Activated naive CD8-positive, alpha-beta T cell treated with anti-CD3 and anti-CD28 coated beads, Interleukin-2, amount 10 ng/mL, durations not matched to agents 7 days and 5 days (primary cell): ENCODE measurements around the gene BFAR. TPM values are rescaled to one million over a fixed set of nuclear protein-coding genes. Genes with fewer than 3 reads are reported as not detected.
"Not testable (repeated sequence)": the region's sequence is repeated elsewhere in the genome, so short reads cannot be mapped to it uniquely, and the experiment has no call there.

Source experiments
- ATAC-seq: fragments of 150-1000 bp; cut with Tn5 transposase; one replicate; pipeline ENCODE4 v1.10.0; 2021; ENCODE audit warnings: low read depth, moderate library complexity
- POLR2A ChIA-PET: fragments of 350-600 bp; sonication (Branson Sonifier 250); formaldehyde crosslinking; loops from one replicate; lab custom pipeline; 2021; ENCODE audit warnings: antibody characterized with exemption; lab: Charles Lee
- DNase-seq: peaks from one replicate; pipeline ENCODE4 v3.0.0; 2021
- H3K27ac Mint-ChIP-seq: one replicate; pipeline ENCODE4 v1.8.0; 2022; ENCODE audit warnings: mild to moderate bottlenecking, mixed read lengths
- H3K27me3 Mint-ChIP-seq: one replicate; pipeline ENCODE4 v1.8.0; 2022; ENCODE audit warnings: mild to moderate bottlenecking, moderate library complexity, mixed read lengths
- H3K36me3 Mint-ChIP-seq: one replicate; pipeline ENCODE4 v1.8.0; 2021; ENCODE audit warnings: mild to moderate bottlenecking, mixed read lengths
- H3K4me1 Mint-ChIP-seq: one replicate; pipeline ENCODE4 v1.8.0; 2021; ENCODE audit warnings: mixed read lengths
- H3K4me3 Mint-ChIP-seq: one replicate; pipeline ENCODE4 v1.8.0; 2022; ENCODE audit warnings: mild to moderate bottlenecking, moderate library complexity, mixed read lengths
- H3K9me3 Mint-ChIP-seq: one replicate; pipeline ENCODE4 v1.8.0; 2021; ENCODE audit warnings: mixed read lengths
- total RNA-seq, 2 experiments: library from RNA; stranded (reverse); gene quantifications; one replicate each; pipeline ENCODE4 v1.2.3, GENCODE V29; 2021

Gene BFAR
- total RNA-seq, 2 experiments from 2014 or later: 70.6 to 71.2 TPM

GRCh38 chr16:14627078-14627477 lies 5.7 kb upstream of the BFAR start:
- Mint-ChIP-seq H3K9me3 (no peaks in the 10 kb centered on the region), H3K4me3 (no peak overlapping the region), H3K4me1 (peaks cover 27% of the 10 kb centered on the region), H3K27ac (no peak overlapping the region), H3K36me3 (peaks cover 20% of the 10 kb centered on the region), H3K27me3 (no peaks in the 10 kb centered on the region)
- ATAC-seq: no peak
- POLR2A ChIA-PET: no interaction called here
- DNase-seq: no peak

GRCh38 chr16:14628806-14629611 lies 3.7 kb upstream of the BFAR start:
- DNase-seq (no peak), ATAC-seq (no peak)
- Mint-ChIP-seq H3K4me3 (peak overlapping the region; percentile 97), H3K27ac (peak overlapping the region; percentile 99), H3K9me3 (no peaks in the 10 kb centered on the region), H3K4me1 (peaks cover 29% of the 10 kb centered on the region), H3K27me3 (no peaks in the 10 kb centered on the region), H3K36me3 (peaks cover 14% of the 10 kb centered on the region)
- POLR2A ChIA-PET: interaction anchor here (1.2 to 1.5 kb wide), 2 partner anchors 28 to 33 kb away, joined by 3 to 4 read pairs; no protein-coding TSS in a partner anchor

GRCh38 chr16:14629612-14629918 lies 3.2 kb upstream of the BFAR start:
- Mint-ChIP-seq H3K27ac (peak overlapping the region; percentile 99), H3K4me3 (peak overlapping the region; percentile 97), H3K4me1 (peaks cover 35% of the 10 kb centered on the region), H3K9me3 (no peaks in the 10 kb centered on the region), H3K36me3 (peaks cover 14% of the 10 kb centered on the region), H3K27me3 (no peaks in the 10 kb centered on the region)
- ATAC-seq: peak; percentile 3
- DNase-seq: no peak
- POLR2A ChIA-PET: interaction anchor here (1.2 to 1.5 kb wide), 2 partner anchors 28 to 34 kb away, joined by 3 to 4 read pairs; no protein-coding TSS in a partner anchor

GRCh38 chr16:14629919-14630619 lies 2.7 kb upstream of the BFAR start, which contains the start of gene PARN:
PARN (minus strand) TSS chr16:14630260; CDS start chr16:14630125, 135 bp downstream.
- POLR2A ChIA-PET: interaction anchor here (0.6 to 1.5 kb wide), 6 partner anchors 26 to 438 kb away, joined by 3 to 4 read pairs (median 3); no protein-coding TSS in a partner anchor
- Mint-ChIP-seq H3K27ac (peak within 1 kb of the TSS; percentile 99), H3K27me3 (no peaks in the 10 kb centered on the region), H3K36me3 (peaks cover 12% of the 10 kb centered on the region), H3K4me1 (peaks cover 38% of the 10 kb centered on the region), H3K4me3 (peak within 1 kb of the TSS; percentile 97), H3K9me3 (no peaks in the 10 kb centered on the region)
- DNase-seq (peak; percentile 99), ATAC-seq (peak; percentile 60)

GRCh38 chr16:14630620-14631330 lies 2.0 kb upstream of the BFAR start:
- Mint-ChIP-seq H3K4me1 (peaks cover 40% of the 10 kb centered on the region), H3K27ac (peak overlapping the region; percentile 99)

GRCh38 chr16:14634389-14634725 lies 1.6 kb downstream of the BFAR start:
- Mint-ChIP-seq H3K4me1 (peaks cover 36% of the 10 kb centered on the region), H3K9me3 (no peaks in the 10 kb centered on the region), H3K4me3 (peak overlapping the region; percentile 97), H3K27ac (peak overlapping the region; percentile 97), H3K36me3 (peaks cover 7% of the 10 kb centered on the region), H3K27me3 (no peaks in the 10 kb centered on the region)
- ATAC-seq (no peak), DNase-seq (no peak)
- POLR2A ChIA-PET: interaction anchor here (0.6 to 1.4 kb wide), 4 partner anchors 8 to 715 kb away, joined by 3 to 6 read pairs (median 4); partner anchors contain the start of gene ERCC4

More at GRCh38 chr16:14630620-14631330, 2.0 kb upstream of the BFAR start:
- DNase-seq, ATAC-seq, H3K27me3 Mint-ChIP-seq, H3K9me3 Mint-ChIP-seq: not testable (repeated sequence)
- Mint-ChIP-seq H3K36me3 (peaks cover 12% of the 10 kb centered on the region), H3K4me3 (peak overlapping the region; percentile 97)
- POLR2A ChIA-PET: interaction anchor here (0.6 to 1.5 kb wide), 5 partner anchors 27 to 438 kb away, joined by 3 to 4 read pairs (median 3); no protein-coding TSS in a partner anchor

- peaks cover 30% of the 10 kb centered on the region for H3K4me1 Mint-ChIP-seq
- no peak overlapping the region for H3K27ac Mint-ChIP-seq
- H3K27me3 Mint-ChIP-seq: no peaks in the 10 kb centered on the region
- no peaks in the 10 kb centered on the region for H3K9me3 Mint-ChIP-seq
- peaks cover 5% of the 10 kb centered on the region for H3K36me3 Mint-ChIP-seq
- no peak overlapping the region for H3K4me3 Mint-ChIP-seq
- DNase-seq: no peak
- POLR2A ChIA-PET: interaction anchor here (0.5 to 0.7 kb wide), 2 partner anchors 9 to 21 kb away, joined by 3 to 4 read pairs; no protein-coding TSS in a partner anchor
- ATAC-seq: no peak
Measured at GRCh38 chr16:14635395-14636165, 2.8 kb downstream of the BFAR start.

GRCh38 chr16:14636179-14636950 lies 3.6 kb downstream of the BFAR start:
- H3K27me3 Mint-ChIP-seq, ATAC-seq, H3K4me3 Mint-ChIP-seq, H3K27ac Mint-ChIP-seq, DNase-seq, H3K9me3 Mint-ChIP-seq, H3K36me3 Mint-ChIP-seq, POLR2A ChIA-PET: not testable (repeated sequence)
- peaks cover 28% of the 10 kb centered on the region for H3K4me1 Mint-ChIP-seq

GRCh38 chr16:14636951-14637240 lies 4.1 kb downstream of the BFAR start:
- ATAC-seq, H3K27me3 Mint-ChIP-seq, POLR2A ChIA-PET, H3K4me3 Mint-ChIP-seq, H3K36me3 Mint-ChIP-seq, H3K27ac Mint-ChIP-seq, DNase-seq, H3K9me3 Mint-ChIP-seq: not testable (repeated sequence)
- peaks cover 25% of the 10 kb centered on the region for H3K4me1 Mint-ChIP-seq

- H3K4me1 Mint-ChIP-seq: peaks cover 11% of the 10 kb centered on the region
- POLR2A ChIA-PET: interaction anchor here (0.8 kb wide), 1 partner anchor 17 kb away, joined by 4 read pairs; no protein-coding TSS in a partner anchor
- DNase-seq (no peak), ATAC-seq (no peak)
- peaks cover 12% of the 10 kb centered on the region for H3K36me3 Mint-ChIP-seq
- H3K4me3 Mint-ChIP-seq: no peak overlapping the region
- H3K27ac Mint-ChIP-seq: no peak overlapping the region
- no peaks in the 10 kb centered on the region for H3K27me3 Mint-ChIP-seq
- no peaks in the 10 kb centered on the region for H3K9me3 Mint-ChIP-seq
Measured at GRCh38 chr16:14640538-14640937, 7.8 kb downstream of the BFAR start.

- Mint-ChIP-seq H3K4me1 (peaks cover 6% of the 10 kb centered on the region), H3K4me3 (no peak overlapping the region), H3K9me3 (no peaks in the 10 kb centered on the region), H3K27me3 (no peaks in the 10 kb centered on the region), H3K36me3 (peaks cover 9% of the 10 kb centered on the region), H3K27ac (no peak overlapping the region)
- POLR2A ChIA-PET: no interaction called here
- ATAC-seq: no peak
- no peak for DNase-seq
Measured at GRCh38 chr16:14641206-14641605, 8.5 kb downstream of the BFAR start.

- peaks cover 9% of the 10 kb centered on the region for H3K36me3 Mint-ChIP-seq
- POLR2A ChIA-PET: interaction anchor here (1.1 kb wide), 1 partner anchor 8 kb away, joined by 6 read pairs; no protein-coding TSS in a partner anchor
Measured at GRCh38 chr16:14641926-14642325, 9.2 kb downstream of the BFAR start.

More at GRCh38 chr16:14641926-14642325, 9.2 kb downstream of the BFAR start:
- H3K27me3 Mint-ChIP-seq: no peaks in the 10 kb centered on the region
- H3K4me1 Mint-ChIP-seq: peaks cover 4% of the 10 kb centered on the region
- DNase-seq: no peak
- no peak overlapping the region for H3K27ac Mint-ChIP-seq
- no peak overlapping the region for H3K4me3 Mint-ChIP-seq
- no peak for ATAC-seq
- H3K9me3 Mint-ChIP-seq: no peaks in the 10 kb centered on the region
